Lower leg skin (tissue), 4 donors: ENCODE data around the gene SCFD2. TPM values are rescaled to one million over a fixed set of nuclear protein-coding genes. Genes with fewer than 3 reads are reported as not detected.

Experiments used
- DNase-seq, 2 donors: peaks; one replicate each; pipeline ENCODE4 v3.0.0-alpha.2; 2019; ENCODE audit warnings: low spot score in 2 of 2
- H3K4me3 ChIP-seq: fragments of 200-600 bp; sonication (generic); 2 replicates; pipeline ENCODE4 v1.5.1; 2017; ENCODE audit warnings: mild to moderate bottlenecking, low read depth; ENCODE audit not compliant: poor library complexity, severe bottlenecking
- CTCF ChIP-seq, 3 donors: fragments of 450-650 bp; IDR thresholded peaks; one replicate each; pipeline ENCODE4 v1.5.1; 2016; ENCODE audit warnings: antibody characterized with exemption in 3 of 3, mild to moderate bottlenecking in 3 of 3, moderate library complexity in 2 of 3
- POLR2A ChIP-seq, 2 donors: fragments of 450-650 bp; IDR thresholded peaks; one replicate each; pipeline ENCODE4 v1.6.1; 2016 to 2017; ENCODE audit warnings: antibody characterized with exemption in 2 of 2, mild to moderate bottlenecking in 1 of 2, moderate library complexity in 1 of 2
- WGBS, 2 donors: methylation state at CpG; one replicate each; pipeline ENCODE4 v1.1.5; 2018; 5-methylcytosine and 5-hydroxymethylcytosine counted together
- intact Hi-C: fragments of 100-400 bp; cut with DNase I; formaldehyde crosslinking; loops from one replicate; pipeline ENCODE4 v1.15.0; 2023; ENCODE audit warnings: low total_unique reads
- total RNA-seq, 4 donors: library from RNA; depleted of rRNA; stranded (reverse); fragments of >200 nt; gene quantifications; one replicate each; pipeline ENCODE4 v1.1.0, GENCODE V29; 2016

Gene SCFD2
- total RNA-seq, 4 donors from 2014 or later, result 13.6 to 23.3 (median 19.0) TPM

GRCh38 chr4:53364624-53365023 is 1.2 kb downstream of the SCFD2 start:
- no peak overlapping the region for H3K4me3 ChIP-seq
- WGBS, 2 donors, result 36 to 43% methylated on average over 3 of the region's 3 CpGs
- no peak for DNase-seq
- TF ChIP-seq CTCF (IDR thresholded peaks at IDR 0.05) (no peak), POLR2A (IDR thresholded peaks at IDR 0.05) (no peak)
- intact Hi-C loops, result no loop called here

- intact Hi-C loops, result no loop called here
- WGBS, 2 donors, result 71 to 96% methylated on average over 1 of the region's 1 CpG
- TF ChIP-seq CTCF (IDR thresholded peaks at IDR 0.05) (no peak), POLR2A (IDR thresholded peaks at IDR 0.05) (no peak)
Measured at GRCh38 chr4:53362093-53362492, 3.8 kb downstream of the SCFD2 start.

GRCh38 chr4:53361451-53361850 is 4.4 kb downstream of the SCFD2 start:
- WGBS, 2 donors, result 72 to 81% methylated on average over 3 of the region's 3 CpGs
- intact Hi-C loops, result no loop called here
- no peak for TF ChIP-seq CTCF (IDR thresholded peaks at IDR 0.05)
- TF ChIP-seq POLR2A (IDR thresholded peaks at IDR 0.05), result no peak
- no peak overlapping the region for H3K4me3 ChIP-seq
- DNase-seq, result no peak

More at GRCh38 chr4:53362093-53362492, 3.8 kb downstream of the SCFD2 start:
- DNase-seq, result no peak
- no peak overlapping the region for H3K4me3 ChIP-seq

- intact Hi-C loops, result no loop called here
- DNase-seq, result no peak
- H3K4me3 ChIP-seq, result no peak overlapping the region
- TF ChIP-seq CTCF (IDR thresholded peaks at IDR 0.05), result no peak
- no peak for TF ChIP-seq POLR2A (IDR thresholded peaks at IDR 0.05)
Measured at GRCh38 chr4:53355930-53356521, 9.8 kb downstream of the SCFD2 start.

GRCh38 chr4:53354012-53354722 is 11.7 kb downstream of the SCFD2 start:
- no peak for DNase-seq
- TF ChIP-seq CTCF (IDR thresholded peaks at IDR 0.05) (no peak), POLR2A (IDR thresholded peaks at IDR 0.05) (no peak)
- 97 to 99% methylated on average over 27 to 29 of the region's 32 CpGs for WGBS, 2 donors
- intact Hi-C loops, result no loop called here
- H3K4me3 ChIP-seq, result no peak overlapping the region
